Islet of Langerhans (tissue), 1 donor: ENCODE measurements around the gene HOXD4.

ENCODE experiments used
- FAIRE-seq: peaks from one replicate; lab custom pipeline; 2011; peaks lifted over from hg19 to GRCh38; lab: Jason Lieb, UNC

HOXD4 gene

GRCh38 chr2:176193048-176193447, 41.7 kb downstream of the HOXD4 start:
- no peak for FAIRE-seq

- FAIRE-seq, result no peak
These were observed 48.6 kb downstream of the HOXD4 start for GRCh38 chr2:176199902-176200301.

GRCh38 chr2:176200971-176201370, 49.6 kb downstream of the HOXD4 start:
- FAIRE-seq, result no peak

GRCh38 chr2:176202491-176202890, 51.1 kb downstream of the HOXD4 start:
- no peak for FAIRE-seq
